Gastrocnemius medialis (tissue), 4 donors: Measurements from ENCODE around the gene NETO2.

Source experiments
- CTCF ChIP-seq, 5 experiments: fragments of 450-650 bp in 3 of 5; fragments of 200-600 bp in 2 of 5; sonication (generic) in 2 of 5; IDR thresholded peaks in 4 of 5; conservative IDR thresholded peaks in 1 of 5; 1 replicate in 4 of 5; 2 replicates in 1 of 5; pipeline ENCODE4 v1.5.1; 2016 to 2019; ENCODE audit warnings: antibody characterized with exemption in 5 of 5, mild to moderate bottlenecking in 3 of 5, moderate library complexity in 3 of 5
- POLR2A ChIP-seq, 2 donors: fragments of 450-650 bp; IDR thresholded peaks; one replicate each; pipeline ENCODE4 v1.6.1; 2017; ENCODE audit warnings: antibody characterized with exemption in 2 of 2, mild to moderate bottlenecking in 2 of 2, moderate library complexity in 2 of 2

DNA sequence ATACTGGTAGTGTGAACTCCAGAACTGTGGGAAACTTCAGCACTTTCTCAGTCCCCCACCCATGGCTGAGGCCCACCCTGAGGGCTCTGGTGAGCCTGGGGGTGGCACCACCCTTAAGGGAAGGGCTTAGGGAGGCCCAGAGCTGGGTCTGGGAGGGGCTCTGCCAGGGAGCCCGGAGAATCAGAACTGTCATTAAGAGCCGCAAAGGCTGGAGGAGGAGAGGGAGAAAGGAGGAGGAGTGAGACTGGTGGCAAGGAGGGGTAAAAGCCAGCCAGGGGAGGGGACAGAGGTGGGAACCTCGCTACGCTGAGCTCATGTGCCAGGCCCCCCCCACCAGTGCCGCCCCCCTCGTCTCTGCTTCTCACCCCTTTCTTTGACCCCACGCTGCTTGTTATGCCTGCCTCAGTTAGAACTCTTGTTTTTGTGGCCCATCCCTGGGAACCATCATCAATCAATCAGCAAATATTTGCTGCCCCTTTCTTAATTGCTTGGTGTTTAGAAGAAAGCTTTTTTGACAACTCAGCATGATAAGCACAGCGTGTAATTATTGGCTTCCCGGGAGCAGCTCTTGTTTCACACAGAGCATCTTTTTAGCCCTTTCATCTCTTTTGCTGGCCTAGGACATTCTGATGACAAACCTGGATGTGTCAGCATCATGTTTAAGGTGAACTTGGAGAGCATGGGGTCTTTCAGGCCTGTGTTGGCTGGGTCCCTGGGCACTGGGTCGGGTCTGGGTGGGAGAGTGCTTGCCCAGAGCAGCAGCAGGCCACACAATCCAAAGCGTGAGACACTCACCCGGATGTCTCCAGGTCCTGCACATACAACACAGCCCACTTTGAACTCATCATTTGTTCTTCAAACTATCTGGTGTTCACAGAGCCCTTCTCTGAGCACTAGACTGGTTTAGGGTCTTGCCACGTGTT is 77.7 kb downstream of the NETO2 start:
- TF ChIP-seq CTCF (IDR thresholded peaks at IDR 0.05 in 4 of 5, conservative IDR thresholded peaks at IDR 0.05 in 1 of 5) = no peak
- TF ChIP-seq POLR2A (IDR thresholded peaks at IDR 0.05) = no peak
